GM19468 (cell line): ENCODE measurements around the gene GTPBP4.
A peak's percentile ranks its signal among the peaks of the same experiment; 100 is the strongest.
"Not testable (repeated sequence)": the region's sequence is repeated elsewhere in the genome, so short reads cannot be mapped to it uniquely, and the experiment has no call there.

Source experiments
- ATAC-seq: cut with Tn5 transposase; IDR thresholded peaks from one replicate; pipeline ENCODE4 v1.9.1; 2021; ENCODE audit warnings: mild to moderate bottlenecking, moderate library complexity, moderate number of reproducible peaks; ENCODE audit not compliant: unreplicated experiment; ENCODE audit errors: extremely low read depth

GTPBP4 gene

DNA sequence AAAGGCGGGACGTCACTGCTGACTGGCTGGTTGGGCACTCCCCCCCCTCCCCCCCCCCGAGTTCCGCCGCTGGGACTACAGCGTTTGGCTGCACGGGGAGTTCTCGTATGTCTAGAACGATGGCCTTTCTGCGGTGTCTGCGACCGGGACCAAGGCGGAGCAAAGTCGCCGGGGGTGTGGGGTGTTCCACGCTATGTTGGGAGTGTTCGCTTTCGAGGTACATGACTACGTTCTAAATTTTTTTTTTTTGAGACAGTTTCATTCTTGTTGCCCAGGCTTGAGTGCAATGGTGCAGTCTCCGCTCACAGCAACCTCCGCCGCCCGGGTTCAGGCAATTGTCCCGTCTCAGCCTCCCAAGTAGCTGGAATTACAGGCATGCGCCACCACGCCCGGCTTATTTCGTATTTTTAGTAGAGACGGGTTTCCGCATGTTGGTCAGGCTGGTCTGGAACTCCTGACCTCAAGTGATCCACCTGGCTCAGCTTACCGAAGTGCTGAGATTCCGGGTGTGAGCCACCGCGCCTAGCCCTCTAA lies 61.3 kb downstream of the GTPBP4 start:
- ATAC-seq = no peak

DNA sequence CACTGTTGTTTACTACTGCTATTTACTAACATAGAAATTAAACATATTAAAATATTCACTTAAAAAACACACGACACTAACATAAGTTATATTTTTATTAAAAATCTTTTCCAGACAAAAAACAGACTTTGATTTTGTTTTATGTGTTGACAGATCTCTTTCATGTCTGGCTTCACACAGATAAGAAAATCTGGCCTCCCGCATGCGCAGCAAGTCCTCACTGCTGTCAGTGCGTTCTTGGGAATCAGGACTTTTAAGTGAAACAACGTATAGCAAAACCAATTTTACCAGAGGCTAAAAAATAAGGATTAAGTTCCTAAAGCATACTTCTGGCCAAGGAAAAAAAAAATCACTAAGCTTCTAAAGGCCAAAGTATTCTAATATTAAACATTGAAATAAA lies 61.9 kb downstream of the GTPBP4 start:
- ATAC-seq = no peak

DNA sequence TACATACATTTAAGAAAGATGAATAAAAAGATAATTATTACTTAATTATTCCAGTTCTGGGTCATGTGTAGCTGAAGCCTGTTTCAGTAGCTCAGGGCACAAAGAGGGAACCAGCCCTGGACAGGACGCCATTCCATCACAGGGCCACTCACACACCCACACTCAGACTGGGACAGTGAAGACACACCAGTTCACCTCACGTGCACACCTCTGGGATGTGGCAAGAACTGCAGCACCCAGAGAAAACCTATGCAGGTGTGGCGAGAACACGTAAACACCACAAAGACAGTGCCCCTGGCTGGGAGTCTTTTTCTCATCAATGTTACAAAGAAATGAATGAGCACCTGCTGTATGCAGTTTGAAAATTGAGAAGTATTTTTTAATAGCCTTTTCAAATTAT lies 62.3 kb downstream of the GTPBP4 start:
- ATAC-seq = no peak

DNA sequence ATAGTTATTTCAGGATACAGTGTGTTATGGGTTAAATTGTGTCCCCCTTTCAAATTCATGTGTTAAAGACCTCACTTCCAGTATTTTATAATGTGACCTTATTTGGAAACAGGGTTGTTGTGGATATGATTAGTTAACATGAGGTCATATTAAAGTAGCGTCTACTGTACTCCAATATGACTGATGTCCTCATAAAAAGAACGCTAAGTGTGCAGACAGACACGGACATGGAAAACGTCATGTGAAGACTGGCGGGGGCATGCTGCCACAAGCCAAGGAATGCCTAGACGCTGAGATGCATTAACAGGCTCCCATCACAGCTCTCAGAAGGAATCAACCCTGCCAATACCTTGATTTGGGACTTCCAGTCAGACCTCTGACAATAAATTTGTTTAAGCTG lies 66.5 kb downstream of the GTPBP4 start:
- ATAC-seq = no peak

DNA sequence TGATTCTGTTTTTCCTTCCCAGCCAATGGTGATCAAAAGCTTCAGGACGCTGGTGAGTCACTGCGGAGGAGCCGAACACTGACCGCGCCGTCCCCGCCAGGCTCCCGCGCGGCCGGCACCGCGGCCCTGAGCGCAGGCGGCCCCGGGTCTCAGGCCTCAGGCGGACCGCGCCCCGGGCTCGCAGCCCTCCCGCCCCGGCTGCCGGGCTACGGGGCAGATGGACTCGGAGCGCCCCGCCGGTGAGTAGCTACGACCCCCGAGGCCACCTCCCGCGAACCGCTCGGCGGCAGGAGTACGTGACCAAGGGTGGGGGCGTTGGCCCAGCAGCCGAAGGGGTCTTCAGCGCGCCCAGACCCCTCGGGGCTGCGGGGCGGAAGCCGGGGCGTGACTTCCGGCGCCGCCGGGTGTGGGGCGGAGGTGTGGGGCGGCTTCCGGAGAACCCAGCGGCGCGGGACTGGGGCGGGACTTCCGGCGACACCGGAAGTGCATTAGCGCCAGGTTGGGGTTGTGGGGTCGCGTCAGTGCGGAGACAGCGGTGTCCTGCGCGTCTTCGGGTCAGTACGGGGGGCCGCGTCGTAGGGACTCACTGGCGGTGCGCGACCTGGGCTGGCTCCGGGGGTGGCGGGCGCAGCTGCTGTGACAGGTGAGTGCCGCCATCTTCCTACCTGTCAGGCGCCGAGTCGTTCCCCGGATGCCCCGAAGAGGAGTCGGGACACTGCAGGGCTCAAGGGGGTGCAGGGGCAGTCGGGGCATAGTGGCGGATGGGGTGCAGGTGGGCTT lies 68.3 kb downstream of the GTPBP4 start, which contains the start of gene WDR37:
WDR37 (plus strand) TSS at position 60 of the 780 bp plus-strand sequence. CDS start 15,771 bp downstream, outside the sequence.
- ATAC-seq = peak; percentile 80

DNA sequence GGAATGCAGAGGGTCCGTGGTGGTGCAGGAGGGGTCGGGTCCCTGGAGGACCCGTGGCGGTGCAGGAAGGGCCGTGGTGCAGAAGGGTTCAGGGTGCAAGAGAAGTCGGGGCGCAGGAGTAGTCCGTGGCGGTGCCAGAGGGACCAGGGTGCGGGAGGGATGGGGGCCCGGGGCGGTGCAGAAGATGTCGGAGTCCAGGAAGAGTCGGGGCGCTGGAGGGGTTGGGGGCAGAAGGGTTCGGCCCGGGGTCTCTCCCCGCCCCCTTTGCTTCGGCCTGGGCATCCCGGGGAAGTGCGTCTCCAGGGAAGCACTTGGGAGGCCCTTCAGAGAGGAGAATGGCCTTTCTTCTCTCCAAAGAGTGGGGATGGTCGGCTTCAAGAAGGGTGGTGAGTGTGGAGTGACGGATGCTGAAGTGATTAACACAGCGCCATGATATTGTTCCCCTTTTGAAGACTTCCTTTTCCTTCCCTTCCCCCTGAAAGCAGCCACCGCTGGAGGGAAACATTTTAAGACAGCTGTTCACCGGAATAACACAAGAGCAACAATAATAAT lies 68.9 kb downstream of the GTPBP4 start:
- ATAC-seq = no peak

DNA sequence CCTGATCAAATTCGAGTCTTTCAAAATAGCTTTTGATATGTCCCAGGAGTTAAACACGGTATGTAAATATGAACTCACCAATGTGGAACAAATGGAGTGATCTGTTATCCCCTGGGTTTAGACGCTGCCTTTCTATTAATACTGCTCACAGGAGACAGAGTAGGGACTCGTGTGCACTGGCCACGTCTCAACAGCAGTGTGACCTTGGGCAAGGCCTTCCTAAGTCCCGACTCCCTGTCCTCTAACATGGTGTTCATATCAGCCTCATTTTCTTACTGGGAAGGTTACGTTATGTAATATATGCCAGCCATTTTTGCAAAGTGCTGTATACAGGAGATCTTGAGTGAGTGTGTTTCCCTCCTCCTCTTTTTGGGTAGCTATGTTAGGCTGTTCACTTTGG lies 69.8 kb downstream of the GTPBP4 start:
- ATAC-seq = no peak

DNA sequence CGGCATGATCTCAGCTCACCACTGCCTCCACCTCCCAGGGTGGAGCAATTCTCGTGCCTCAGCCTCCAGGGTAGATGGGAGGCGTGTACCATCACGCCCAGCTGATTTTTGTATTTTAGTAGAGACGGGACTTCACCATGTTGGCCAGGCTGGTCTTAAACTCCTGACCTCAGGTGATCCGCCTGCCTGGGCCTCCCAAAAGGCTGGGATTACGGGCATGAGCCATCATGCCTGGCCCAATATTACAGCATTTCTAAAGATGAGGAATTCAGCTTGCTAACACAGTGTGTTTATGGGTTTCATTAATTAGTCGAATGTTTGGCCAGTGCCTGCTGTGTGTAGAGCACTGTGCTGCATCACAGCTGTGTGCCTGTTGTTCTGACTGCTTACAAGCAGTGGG lies 71.7 kb downstream of the GTPBP4 start:
- no peak for ATAC-seq

DNA sequence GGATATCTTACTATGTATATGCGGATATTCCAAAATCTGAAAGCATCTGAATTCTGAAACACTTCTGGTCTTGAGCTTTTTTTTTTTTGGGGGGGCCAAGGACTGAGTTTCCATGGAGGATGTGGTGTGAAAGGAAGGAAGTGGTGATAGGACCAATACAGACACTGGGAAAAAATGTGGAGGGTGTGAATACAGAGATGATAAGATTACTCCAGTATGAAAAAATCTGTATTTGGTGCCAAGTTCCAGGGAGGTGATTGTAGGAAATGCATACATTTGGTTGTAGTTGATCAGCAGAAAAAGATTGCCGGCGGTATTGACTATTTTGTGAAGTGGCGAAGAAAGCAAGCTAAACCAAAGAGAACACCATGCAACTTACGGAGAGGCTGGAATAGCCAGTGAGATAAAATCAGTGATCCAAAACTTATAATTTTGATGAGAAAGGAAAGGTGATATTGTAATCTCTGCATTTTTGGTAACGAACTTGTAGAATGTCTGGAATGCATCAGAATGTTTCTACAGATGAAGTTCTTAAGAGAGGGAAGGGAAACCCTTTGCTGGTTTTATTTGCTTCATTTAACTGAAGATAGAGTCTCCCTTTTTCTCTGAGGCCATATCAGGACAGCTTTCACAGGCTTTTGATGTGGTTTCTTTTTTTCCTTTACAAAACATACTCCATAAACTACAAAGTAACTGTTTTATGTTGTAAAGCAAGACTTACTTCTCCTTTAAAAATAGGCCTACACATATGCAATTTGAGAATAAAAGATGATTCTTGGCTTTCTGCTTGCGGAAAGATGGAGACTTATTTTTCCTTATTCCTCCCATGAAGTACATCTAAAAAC lies 73.9 kb downstream of the GTPBP4 start:
- no peak for ATAC-seq

DNA sequence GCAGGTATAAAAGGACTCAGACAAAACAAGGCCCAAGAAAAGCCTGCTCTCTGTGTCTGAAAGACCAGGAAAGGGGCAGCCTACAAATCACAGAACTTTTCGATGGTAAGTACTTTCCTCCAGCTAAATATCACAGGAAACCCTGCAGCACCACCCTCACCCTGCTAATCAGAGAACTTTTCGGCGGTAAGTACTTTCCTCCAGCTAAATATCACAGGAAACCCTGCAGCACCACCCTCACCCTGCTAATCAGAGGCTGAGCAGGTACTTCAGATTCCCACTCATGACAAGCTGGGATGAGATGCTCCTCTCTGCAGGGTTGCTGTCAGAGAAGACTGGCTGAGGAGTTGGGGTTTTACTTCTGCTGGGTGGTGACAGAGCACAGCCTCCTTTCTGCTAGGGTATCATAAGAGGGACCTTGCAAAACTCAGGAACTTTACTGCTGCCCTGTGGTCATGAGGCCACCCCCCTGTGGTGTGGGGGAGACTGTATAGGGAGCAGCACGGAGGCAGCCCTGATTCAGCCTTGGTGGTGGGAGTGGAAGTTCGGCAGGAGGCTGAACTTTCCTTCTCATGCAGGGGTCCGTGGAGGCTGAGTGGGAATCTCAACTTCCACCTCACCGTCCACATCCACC lies 75.1 kb downstream of the GTPBP4 start:
- ATAC-seq = no peak

DNA sequence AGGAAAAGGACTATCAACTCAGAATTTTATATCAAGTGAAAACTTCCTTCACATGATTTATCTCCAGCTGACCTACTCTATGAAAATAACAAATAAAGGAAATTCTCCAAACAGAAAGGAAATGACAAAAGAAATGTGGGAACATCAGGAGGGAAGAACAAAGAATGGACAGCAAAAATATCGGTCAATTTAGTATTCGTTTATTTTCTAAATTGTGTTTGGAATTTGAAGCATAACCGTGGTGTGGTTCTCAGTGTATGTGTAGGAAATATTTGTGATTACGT lies 76.7 kb downstream of the GTPBP4 start:
- ATAC-seq = no peak

DNA sequence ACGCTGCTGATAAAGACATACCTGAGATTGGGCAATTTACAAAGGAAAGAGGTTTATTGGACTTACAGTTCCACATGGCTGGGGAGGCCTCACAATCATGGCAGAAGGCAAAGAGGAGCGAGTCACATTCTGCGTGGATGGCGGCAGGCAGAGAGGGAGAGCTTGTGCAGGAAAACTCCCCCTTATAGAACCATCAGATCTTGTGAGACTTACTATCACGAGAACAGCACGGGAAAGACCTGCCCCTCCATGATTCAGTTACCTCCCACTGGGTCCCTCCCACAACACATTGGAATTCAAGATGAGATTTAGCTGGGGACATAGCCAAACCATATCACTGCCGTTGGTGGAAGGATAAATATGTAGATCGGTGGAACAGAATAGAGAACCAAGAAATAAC lies 78.5 kb downstream of the GTPBP4 start:
- not testable (repeated sequence) for ATAC-seq

DNA sequence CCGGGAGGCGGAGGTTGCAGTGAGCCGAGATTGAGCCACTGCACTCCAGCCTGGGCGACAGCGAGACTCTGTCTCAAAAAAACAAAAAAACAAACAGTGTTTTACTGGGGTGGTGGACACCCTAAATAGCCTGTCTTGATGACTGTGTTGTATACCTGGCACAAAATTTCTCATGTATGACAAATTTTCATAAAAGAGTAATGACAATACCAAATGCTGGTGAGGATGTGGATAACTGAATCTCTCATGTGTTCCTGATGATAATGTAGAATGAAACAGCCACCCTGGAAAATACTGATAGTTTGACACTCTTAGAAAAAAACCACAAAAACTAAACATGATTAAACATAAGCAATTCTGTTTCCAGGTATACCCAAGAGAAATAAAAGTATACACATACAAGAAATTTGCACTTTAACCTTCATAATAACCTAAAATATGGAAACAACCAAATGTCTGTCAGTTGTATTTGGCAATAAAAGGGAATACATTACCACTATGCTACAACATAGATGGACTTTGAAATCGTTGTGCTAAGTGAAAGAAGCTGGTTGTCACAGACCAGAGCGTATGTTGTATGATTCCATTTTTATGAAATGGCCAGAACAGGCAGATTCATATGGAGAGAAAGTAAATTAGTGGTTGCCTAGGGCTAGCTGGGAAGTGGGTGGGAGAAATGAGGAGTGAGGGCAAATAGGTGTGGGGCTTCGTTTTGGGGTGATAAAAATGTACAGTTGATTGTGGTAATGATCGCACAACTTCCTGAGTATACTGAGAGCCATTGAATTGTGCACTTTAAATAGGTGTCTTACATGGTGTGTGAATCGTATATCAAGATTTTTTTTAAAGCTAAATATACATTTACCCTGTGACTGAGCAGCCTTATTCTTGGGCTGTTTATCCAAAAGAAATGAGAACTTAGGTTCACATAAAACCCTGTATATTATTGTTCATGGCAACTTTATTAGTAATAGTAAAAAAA lies 80.4 kb downstream of the GTPBP4 start:
- ATAC-seq = no peak
